Parathyroid adenoma (tissue), 2 donors: ENCODE results near the gene CACNB1.
A peak's percentile ranks its signal among the peaks of the same experiment; 100 is the strongest.

Experiments
- H2AFZ ChIP-seq: fragments of 300-600 bp; sonication (generic); one replicate; pipeline ENCODE4 v1.7.0; 2017; ENCODE audit warnings: antibody characterized with exemption, mild to moderate bottlenecking
- H3K27ac ChIP-seq: fragments of 300-600 bp; sonication (generic); one replicate; pipeline ENCODE4 v1.7.0; 2017
- H3K27me3 ChIP-seq: fragments of 300-600 bp; sonication (generic); one replicate; pipeline ENCODE4 v1.7.0; 2017; ENCODE audit warnings: low read length; ENCODE audit not compliant: control insufficient read depth, insufficient read depth
- H3K36me3 ChIP-seq: fragments of 300-600 bp; sonication (generic); one replicate; pipeline ENCODE4 v1.7.0; 2017; ENCODE audit warnings: low read length; ENCODE audit not compliant: control insufficient read depth, insufficient read depth
- H3K4me1 ChIP-seq: fragments of 300-600 bp; sonication (generic); one replicate; pipeline ENCODE4 v1.7.0; 2017; ENCODE audit warnings: control low read depth
- H3K4me2 ChIP-seq: fragments of 300-600 bp; sonication (generic); one replicate; pipeline ENCODE4 v1.7.0; 2017; ENCODE audit warnings: low read length
- H3K4me3 ChIP-seq: fragments of 300-600 bp; sonication (generic); one replicate; pipeline ENCODE4 v1.7.0; 2017; ENCODE audit warnings: low read depth, low read length
- H3K79me2 ChIP-seq: fragments of 300-600 bp; sonication (generic); one replicate; pipeline ENCODE4 v1.7.0; 2017; ENCODE audit warnings: control low read depth
- H3K9ac ChIP-seq: fragments of 300-600 bp; sonication (generic); one replicate; pipeline ENCODE4 v1.7.0; 2017; ENCODE audit warnings: mild to moderate bottlenecking
- H3K9me3 ChIP-seq: fragments of 300-600 bp; sonication (generic); one replicate; pipeline ENCODE4 v1.7.0; 2017; ENCODE audit warnings: low read length; ENCODE audit not compliant: control insufficient read depth
- TF ChIP-seq, protein P1 (sequence below): fragments of 300-600 bp; sonication (generic); IDR thresholded peaks from one replicate; pipeline ENCODE4 v1.7.0; 2017; ENCODE audit warnings: antibody characterized with exemption, mild to moderate bottlenecking
- donor health status: primary hyperparathyroidism.

CACNB1 gene

DNA sequence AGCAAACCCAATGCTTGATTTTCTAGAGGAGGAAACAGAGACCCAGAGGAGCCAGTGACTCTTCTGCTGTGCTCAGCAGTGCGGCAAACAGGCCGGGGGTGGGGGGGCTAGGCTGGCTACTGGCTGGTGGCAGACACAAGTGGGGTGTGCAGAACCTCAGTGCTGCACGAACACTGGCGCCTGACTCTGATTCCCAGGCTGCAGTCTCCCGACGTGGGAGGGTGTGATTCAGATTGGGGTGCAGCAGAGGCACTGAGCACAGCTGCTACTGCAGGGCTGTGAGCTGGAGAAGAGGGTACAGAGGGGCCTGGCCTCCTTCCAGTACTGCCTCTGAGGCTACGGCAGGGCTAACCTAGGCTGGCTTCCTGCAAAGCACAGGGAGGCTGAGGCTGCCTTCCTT is 10.7 kb upstream of the CACNB1 start:
- Histone ChIP-seq H3K4me2 (no peak overlapping the region), H3K4me1 (peaks cover 9% of the 10 kb centered on the region), H3K9ac (no peak overlapping the region), H3K27ac (no peak overlapping the region), H3K27me3 (no peaks in the 10 kb centered on the region), H3K36me3 (no peaks in the 10 kb centered on the region), H3K9me3 (no peaks in the 10 kb centered on the region), H2AFZ (no peak overlapping the region), H3K4me3 (no peak overlapping the region), H3K79me2 (no peaks in the 10 kb centered on the region)
- TF ChIP-seq, protein P1, sequence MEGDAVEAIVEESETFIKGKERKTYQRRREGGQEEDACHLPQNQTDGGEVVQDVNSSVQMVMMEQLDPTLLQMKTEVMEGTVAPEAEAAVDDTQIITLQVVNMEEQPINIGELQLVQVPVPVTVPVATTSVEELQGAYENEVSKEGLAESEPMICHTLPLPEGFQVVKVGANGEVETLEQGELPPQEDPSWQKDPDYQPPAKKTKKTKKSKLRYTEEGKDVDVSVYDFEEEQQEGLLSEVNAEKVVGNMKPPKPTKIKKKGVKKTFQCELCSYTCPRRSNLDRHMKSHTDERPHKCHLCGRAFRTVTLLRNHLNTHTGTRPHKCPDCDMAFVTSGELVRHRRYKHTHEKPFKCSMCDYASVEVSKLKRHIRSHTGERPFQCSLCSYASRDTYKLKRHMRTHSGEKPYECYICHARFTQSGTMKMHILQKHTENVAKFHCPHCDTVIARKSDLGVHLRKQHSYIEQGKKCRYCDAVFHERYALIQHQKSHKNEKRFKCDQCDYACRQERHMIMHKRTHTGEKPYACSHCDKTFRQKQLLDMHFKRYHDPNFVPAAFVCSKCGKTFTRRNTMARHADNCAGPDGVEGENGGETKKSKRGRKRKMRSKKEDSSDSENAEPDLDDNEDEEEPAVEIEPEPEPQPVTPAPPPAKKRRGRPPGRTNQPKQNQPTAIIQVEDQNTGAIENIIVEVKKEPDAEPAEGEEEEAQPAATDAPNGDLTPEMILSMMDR = no peak

DNA sequence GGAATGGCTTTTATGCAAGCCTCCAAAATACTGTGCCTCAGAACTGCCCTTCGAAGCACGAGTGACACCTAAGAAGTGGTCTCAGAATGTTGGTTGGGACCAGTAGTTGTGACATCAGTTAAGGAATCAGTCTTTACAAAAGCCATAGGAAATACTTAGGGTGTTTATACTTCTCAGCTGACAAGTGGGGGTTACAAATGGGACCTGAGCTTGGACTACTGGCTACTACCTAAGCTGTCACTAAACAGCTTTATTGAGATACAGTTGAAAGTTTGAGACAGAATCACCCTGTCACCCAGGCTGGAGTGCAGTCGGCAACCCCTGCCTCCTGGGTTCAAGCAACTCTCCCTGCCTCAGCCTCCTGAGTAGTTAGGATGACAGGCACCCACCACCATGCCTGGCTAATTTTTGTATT is 7.7 kb upstream of the CACNB1 start:
- Histone ChIP-seq H3K9me3 (no peaks in the 10 kb centered on the region), H3K4me2 (no peak overlapping the region)
- TF ChIP-seq, protein P1 = no peak

DNA sequence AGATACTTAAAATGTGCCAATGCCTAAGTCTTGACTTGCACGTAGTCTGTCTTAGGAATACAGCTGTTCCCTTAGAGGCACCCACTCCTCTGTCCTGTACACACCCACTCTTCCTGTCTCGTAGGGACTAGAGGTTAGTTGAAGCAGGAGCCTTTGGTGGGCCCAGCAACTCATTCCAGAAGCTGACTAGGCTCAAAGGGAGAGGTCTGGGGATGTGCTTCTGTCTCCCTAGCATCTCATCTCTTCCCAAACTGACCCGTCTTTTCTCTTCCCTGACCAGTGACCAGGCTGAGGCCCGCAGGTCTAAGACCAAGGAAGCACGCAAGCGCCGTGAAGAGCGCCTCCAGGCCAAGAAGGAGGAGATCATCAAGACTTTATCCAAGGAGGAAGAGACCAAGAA is 6.8 kb upstream of the CACNB1 start:
- Histone ChIP-seq H3K4me1 (peaks cover 17% of the 10 kb centered on the region), H3K4me3 (no peak overlapping the region), H3K4me2 (no peak overlapping the region), H3K9ac (no peak overlapping the region), H3K27ac (no peak overlapping the region), H3K27me3 (no peaks in the 10 kb centered on the region), H3K36me3 (no peaks in the 10 kb centered on the region), H3K9me3 (no peaks in the 10 kb centered on the region), H2AFZ (no peak overlapping the region), H3K79me2 (peaks cover 11% of the 10 kb centered on the region)
- TF ChIP-seq, protein P1 = no peak

More for the DNA sequence above, 7.7 kb upstream of the CACNB1 start:
- no peaks in the 10 kb centered on the region for H3K27me3 ChIP-seq
- H3K4me1 ChIP-seq = peaks cover 21% of the 10 kb centered on the region
- no peak overlapping the region for H2AFZ ChIP-seq
- no peak overlapping the region for H3K27ac ChIP-seq
- peaks cover 10% of the 10 kb centered on the region for H3K79me2 ChIP-seq
- no peak overlapping the region for H3K9ac ChIP-seq
- H3K36me3 ChIP-seq = no peaks in the 10 kb centered on the region
- H3K4me3 ChIP-seq = no peak overlapping the region

DNA sequence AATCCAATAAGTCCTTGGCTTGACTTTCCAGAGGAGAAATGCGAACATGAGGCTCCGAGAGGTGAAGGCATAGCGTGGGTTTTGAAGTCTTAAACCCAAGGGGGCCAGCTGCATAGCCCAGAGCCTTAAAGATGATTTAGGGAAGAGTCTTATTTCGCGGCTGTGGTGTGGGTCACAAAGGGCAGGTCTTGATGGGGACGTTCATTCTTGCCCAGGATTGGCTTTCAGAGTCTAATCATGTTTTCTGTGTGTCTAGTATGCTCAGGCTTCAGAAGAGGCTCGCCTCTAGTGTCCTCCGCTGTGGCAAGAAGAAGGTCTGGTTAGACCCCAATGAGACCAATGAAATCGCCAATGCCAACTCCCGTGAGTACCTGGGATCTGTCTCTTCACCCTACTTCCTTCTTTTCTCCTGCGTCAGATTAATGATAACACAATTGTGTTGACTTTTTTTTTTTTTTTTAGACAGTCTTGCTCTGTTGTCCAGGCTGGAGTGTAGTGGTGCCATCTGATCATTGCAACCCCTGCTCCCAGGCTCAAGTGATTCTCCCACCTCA is 3.6 kb upstream of the CACNB1 start:
- Histone ChIP-seq H3K27ac (peak overlapping the region; percentile 98), H3K79me2 (peaks cover 11% of the 10 kb centered on the region), H3K4me3 (peak overlapping the region; percentile 89), H3K4me2 (peak overlapping the region; percentile 91), H3K9ac (peak overlapping the region; percentile 90), H2AFZ (no peak overlapping the region), H3K9me3 (no peaks in the 10 kb centered on the region), H3K4me1 (peaks cover 19% of the 10 kb centered on the region), H3K27me3 (no peaks in the 10 kb centered on the region), H3K36me3 (no peaks in the 10 kb centered on the region)
- TF ChIP-seq, protein P1 = no peak
